Testis (tissue), 2 donors: ENCODE data around the gene ISOC2.

Experiments
- CTCF ChIP-seq, 3 experiments: fragments of 450-650 bp in 2 of 3; fragments of 200-600 bp in 1 of 3; sonication (generic) in 1 of 3; IDR thresholded peaks; one replicate each; pipeline ENCODE4 v1.5.1; 2016 to 2019; ENCODE audit warnings: antibody characterized with exemption in 3 of 3, mild to moderate bottlenecking in 2 of 3, moderate library complexity in 1 of 3
- POLR2A ChIP-seq: fragments of 450-650 bp; IDR thresholded peaks from one replicate; pipeline ENCODE4 v1.6.1; 2017; ENCODE audit warnings: antibody characterized with exemption, mild to moderate bottlenecking, moderate library complexity

GRCh38 chr19:55451965-55452748 is 9.3 kb downstream of the ISOC2 start:
- TF ChIP-seq CTCF (IDR thresholded peaks at IDR 0.05) (no peak), POLR2A (no peak)
